HG03460 (cell line): Measurements from ENCODE around the gene TSPAN13.

ENCODE experiments used
- ATAC-seq: cut with Tn5 transposase; IDR thresholded peaks from one replicate; pipeline ENCODE4 v1.9.1; 2021; ENCODE audit not compliant: unreplicated experiment

Gene TSPAN13

GRCh38 chr7:16773884-16774283 is 20.3 kb downstream of the TSPAN13 start:
- no peak for ATAC-seq

- ATAC-seq: no peak
These were observed 20.7 kb downstream of the TSPAN13 start for GRCh38 chr7:16774294-16774693.

GRCh38 chr7:16774986-16775385 is 21.4 kb downstream of the TSPAN13 start:
- ATAC-seq: no peak

GRCh38 chr7:16776053-16776452 is 22.5 kb downstream of the TSPAN13 start:
- ATAC-seq: no peak

GRCh38 chr7:16778476-16778875 is 24.9 kb downstream of the TSPAN13 start:
- no peak for ATAC-seq

- no peak for ATAC-seq
These were observed 25.5 kb downstream of the TSPAN13 start for GRCh38 chr7:16779051-16779450.

- ATAC-seq: no peak
These were observed 27.0 kb downstream of the TSPAN13 start for GRCh38 chr7:16780596-16780995.

- no peak for ATAC-seq
These were observed 31.8 kb downstream of the TSPAN13 start for GRCh38 chr7:16785321-16785720.

- no peak for ATAC-seq
These were observed 32.3 kb downstream of the TSPAN13 start for GRCh38 chr7:16785846-16786245.

- ATAC-seq: no peak
These were observed 32.7 kb downstream of the TSPAN13 start for GRCh38 chr7:16786257-16786656.

GRCh38 chr7:16787127-16787526 is 33.6 kb downstream of the TSPAN13 start:
- ATAC-seq: no peak

- ATAC-seq: no peak
These were observed 37.5 kb downstream of the TSPAN13 start for GRCh38 chr7:16791071-16791470.

- ATAC-seq: no peak
These were observed 38.5 kb downstream of the TSPAN13 start for GRCh38 chr7:16791905-16792698.

- no peak for ATAC-seq
These were observed 41.4 kb downstream of the TSPAN13 start for GRCh38 chr7:16794986-16795385.

GRCh38 chr7:16795624-16796023 is 42.1 kb downstream of the TSPAN13 start:
- no peak for ATAC-seq

GRCh38 chr7:16801111-16801542 is 47.6 kb downstream of the TSPAN13 start:
- ATAC-seq: no peak

GRCh38 chr7:16801579-16801978 is 48.0 kb downstream of the TSPAN13 start:
- ATAC-seq: no peak

- ATAC-seq: no peak
These were observed 49.6 kb downstream of the TSPAN13 start for GRCh38 chr7:16803125-16803524.

GRCh38 chr7:16803881-16804673 is 50.5 kb downstream of the TSPAN13 start:
- ATAC-seq: no peak

GRCh38 chr7:16804674-16805439 is 51.3 kb downstream of the TSPAN13 start, which contains the start of gene AGR2:
Gene AGR2, minus strand, starts transcription at chr7:16804999. Its CDS starts 3,203 bp downstream, at chr7:16801796.
- ATAC-seq: no peak

GRCh38 chr7:16805441-16805840 is 51.9 kb downstream of the TSPAN13 start:
- ATAC-seq: no peak
